Measurements from ENCODE around the gene EXD3.

EXD3 gene

DNA sequence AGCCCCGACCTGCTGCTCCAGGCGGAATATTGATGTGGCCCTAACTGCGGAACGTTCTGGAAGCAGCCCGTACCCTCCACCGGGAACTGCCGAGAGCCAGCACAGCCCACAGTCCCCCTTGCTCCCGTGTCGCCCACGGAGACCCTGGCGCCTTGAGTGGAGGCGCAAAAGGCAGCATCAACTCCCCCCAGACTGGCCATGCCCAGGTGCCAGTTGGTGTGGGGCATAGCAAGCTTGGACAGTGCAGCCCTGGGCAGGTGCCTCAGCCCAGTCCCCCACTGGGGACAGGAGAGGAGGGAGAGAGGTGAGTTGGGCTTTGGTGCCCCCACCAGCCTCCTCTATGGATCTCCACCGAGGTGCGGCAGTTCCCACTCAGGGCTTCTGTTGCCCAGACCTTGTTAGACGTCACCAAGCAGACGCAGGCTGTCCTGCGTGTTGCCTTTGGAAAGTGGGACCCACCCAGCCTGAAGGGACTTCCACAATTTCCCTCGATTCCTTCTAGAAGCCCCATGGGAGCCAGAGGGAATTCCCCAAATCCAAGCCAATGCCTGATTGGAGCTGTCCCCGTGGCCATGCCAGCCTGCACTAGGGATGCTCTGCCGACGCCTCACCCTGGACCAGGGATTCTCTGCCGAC lies 101.1 kb downstream of the EXD3 start:
- DNase-seq (ENCODE audit: extremely low read depth in 1 of 2, low read depth in 1 of 2), result no peak

DNA sequence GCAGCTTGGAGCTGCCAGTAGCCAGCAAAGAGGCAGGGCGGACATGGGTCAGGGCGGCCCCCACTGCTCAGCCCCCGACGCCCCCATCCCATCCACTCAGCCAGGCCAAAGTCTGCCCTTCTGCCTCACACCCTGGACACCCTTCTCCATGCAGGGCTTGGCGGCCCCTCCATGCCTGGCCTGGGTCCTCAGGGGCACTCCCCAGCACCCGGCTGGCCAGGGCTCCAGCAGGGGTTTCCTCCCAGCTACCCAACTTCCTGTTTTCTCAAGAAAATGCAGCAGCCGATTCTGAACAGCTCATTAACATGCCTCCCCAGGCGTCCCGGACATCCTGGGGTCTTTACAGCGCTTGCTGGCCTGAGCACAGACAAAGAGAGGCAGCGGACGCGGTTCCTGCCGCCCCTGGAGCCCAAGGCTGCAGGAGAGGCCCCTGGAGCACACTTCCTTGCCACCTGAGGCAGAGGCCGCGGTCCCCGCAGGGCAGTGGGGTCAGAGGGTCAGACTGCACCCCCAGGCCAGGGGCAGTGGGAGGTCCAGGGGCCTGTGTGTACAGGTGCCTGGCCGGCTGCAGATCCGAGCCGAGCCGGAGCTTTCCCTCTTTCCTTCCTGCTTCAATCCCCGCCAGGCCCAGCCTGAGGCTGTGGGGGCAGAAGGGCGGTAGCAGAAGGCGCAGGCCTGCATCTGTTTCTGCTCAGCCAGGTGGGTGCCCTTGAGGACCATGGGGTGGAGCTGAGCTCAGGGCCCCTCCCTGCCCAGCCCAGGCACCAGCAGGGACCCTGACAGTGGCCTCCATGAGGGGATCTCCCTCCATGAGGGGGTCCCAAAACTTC lies 102.2 kb downstream of the EXD3 start:
- DNase-seq (ENCODE audit: extremely low read depth in 1 of 2, low read depth in 1 of 2), result no peak

GRCh38 chr9:137319739-137320551 lies 103.0 kb downstream of the EXD3 start:
- no peak for DNase-seq (ENCODE audit: extremely low read depth in 1 of 2, low read depth in 1 of 2)

GRCh38 chr9:137319011-137319738 lies 103.8 kb downstream of the EXD3 start:
- DNase-seq (ENCODE audit: extremely low read depth in 1 of 2, low read depth in 1 of 2), result no peak

GRCh38 chr9:137318602-137319001 lies 104.4 kb downstream of the EXD3 start:
- DNase-seq (ENCODE audit: extremely low read depth in 1 of 2, low read depth in 1 of 2), result no peak

GRCh38 chr9:137317718-137318511 lies 105.0 kb downstream of the EXD3 start:
- no peak for DNase-seq (ENCODE audit: extremely low read depth in 1 of 2, low read depth in 1 of 2)

GRCh38 chr9:137317021-137317717 lies 105.8 kb downstream of the EXD3 start:
- DNase-seq (ENCODE audit: extremely low read depth in 1 of 2, low read depth in 1 of 2), result no peak

GRCh38 chr9:137316012-137316981 lies 106.7 kb downstream of the EXD3 start:
- DNase-seq (ENCODE audit: extremely low read depth in 1 of 2, low read depth in 1 of 2), result no peak

DNA sequence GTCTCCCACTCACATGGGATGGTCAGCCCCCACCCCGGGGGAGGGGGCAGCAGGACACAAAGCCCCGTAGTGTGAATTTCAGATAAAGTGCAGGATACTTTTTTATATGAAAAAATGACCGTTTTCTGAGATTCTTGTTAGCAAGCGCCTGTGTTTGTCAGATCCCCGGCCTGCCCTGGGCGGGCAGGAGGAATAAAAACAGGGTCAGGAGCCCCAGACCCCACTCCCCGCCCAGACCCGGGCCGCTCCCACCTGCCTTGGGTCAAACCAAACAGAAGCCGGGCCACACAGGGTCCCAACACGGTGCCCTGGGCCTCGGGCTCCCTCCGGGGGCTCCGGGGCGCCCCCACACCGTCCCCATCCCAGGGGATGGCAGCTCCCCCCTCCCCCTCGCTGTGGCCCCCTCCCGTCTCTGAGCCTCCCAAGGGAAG lies 107.4 kb downstream of the EXD3 start:
- DNase-seq (ENCODE audit: extremely low read depth in 1 of 2, low read depth in 1 of 2), result no peak

DNA sequence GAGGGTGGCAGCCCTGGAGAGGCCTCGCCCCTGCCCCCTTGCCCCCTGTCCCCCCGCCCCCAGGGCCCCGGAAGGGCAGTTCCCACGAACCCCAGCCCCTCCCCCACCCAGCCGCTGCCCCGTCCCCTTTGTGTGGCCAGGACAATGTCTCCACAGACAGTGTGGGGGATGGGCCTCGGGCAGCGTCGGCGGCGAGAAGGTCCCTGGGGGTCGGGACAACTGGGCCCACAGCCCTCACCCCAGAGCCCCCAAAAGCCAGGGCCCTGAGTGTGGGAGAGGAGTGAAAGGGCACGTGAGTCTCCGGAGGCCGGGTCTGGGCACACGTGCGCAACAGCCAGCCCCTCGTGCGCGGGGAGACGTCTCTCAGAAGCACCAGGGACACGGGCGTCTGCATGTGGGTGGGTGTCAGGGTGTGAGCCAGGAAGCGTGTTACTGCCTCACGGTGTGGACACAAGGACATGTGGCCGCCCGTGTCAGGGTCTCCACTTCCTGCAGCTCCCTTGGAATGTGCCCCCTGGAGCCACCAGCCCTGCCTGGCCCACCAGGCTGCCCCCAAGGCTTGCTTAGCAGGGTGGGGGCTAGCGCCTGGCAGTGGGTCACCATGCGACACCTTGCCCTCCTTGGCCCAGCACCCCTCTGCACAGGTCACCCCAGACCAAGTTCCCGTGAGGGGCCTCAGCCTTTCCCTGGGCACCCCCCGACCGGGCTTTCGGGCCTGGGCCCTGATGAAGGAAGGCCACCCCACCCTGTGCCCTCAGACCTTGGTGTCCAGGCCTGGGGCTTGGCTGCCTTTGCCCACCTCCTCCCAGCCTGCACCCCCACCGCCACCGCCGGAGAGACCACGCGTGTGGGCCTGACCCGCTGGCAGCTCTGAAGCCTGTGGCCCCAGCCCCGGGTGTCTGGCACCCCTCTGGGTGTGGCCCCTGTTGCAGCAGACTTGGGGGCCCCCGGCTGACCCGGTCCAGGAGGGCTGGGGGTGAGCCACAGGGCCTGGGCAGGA lies 108.1 kb downstream of the EXD3 start:
- no peak for DNase-seq (ENCODE audit: extremely low read depth in 1 of 2, low read depth in 1 of 2)

- no peak for DNase-seq (ENCODE audit: extremely low read depth in 1 of 2, low read depth in 1 of 2)
Measured at GRCh38 chr9:137313956-137314560, 108.9 kb downstream of the EXD3 start.

GRCh38 chr9:137313326-137313936 lies 109.5 kb downstream of the EXD3 start:
- no peak for DNase-seq (ENCODE audit: extremely low read depth in 1 of 2, low read depth in 1 of 2)

DNA sequence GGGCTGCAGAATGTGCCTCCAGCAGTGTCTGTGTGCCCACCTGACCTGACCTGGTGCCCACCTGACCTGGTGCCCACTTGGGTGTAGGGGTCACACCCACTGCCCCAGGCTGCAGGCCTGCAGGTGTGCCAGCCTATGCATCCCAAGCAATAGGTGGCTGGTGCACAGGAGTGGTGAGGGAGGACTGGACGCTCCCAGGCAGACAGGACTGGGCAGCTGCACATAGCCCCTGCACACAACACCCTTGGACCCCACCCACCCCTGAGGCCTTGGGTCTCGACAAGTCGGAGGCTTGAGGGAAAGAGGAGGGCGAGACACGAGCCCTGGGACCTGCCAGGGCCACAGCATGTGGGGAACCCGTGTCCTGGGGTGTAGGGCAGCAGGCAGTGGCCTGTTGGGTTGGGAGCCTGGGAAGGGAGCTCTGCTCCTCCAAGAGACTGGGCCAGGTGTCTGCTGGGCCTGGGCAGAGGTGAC lies 110.1 kb downstream of the EXD3 start:
- DNase-seq (ENCODE audit: extremely low read depth in 1 of 2, low read depth in 1 of 2), result no peak

DNA sequence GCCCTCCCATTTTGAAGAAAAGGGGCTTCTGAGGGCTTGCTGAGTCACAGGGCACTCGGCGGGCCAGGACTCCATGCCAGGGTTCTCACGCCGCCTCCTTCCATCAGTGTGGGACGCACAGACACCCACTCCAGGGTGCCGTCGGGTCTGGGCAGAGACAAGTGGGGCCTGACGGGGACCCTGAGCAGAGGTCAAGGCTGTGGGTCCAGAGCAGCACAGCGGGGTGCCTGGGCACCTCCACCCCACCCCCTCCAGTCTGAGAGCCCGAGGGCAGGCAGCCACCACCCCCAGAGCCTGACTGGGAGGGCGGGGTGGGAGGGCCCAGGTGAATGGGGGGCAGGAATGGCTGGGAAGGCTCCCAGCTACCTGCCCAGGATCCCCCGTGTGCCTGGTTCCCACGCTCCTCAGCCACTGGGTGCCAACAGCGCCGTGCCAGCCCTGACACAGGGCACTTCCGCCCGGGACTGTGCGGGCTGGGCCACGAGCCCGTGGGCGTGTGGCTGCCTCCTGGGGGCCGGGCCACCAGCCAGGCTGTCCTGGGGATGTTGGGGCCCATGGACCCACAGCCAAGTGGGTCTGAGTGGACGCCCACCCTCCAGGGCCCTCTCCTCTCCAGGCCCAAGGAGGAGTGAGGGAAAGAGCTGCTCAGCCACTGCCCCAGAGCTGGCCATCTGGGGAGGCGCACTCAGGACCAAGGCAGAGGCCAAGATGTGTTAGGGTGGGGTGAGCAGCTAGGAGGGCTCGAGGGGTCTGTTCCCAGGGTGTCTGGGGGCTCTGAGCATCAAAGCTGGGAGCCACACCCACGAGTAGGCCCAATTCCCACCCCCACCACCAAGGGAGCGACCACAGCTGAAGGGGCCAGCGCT lies 110.7 kb downstream of the EXD3 start:
- no peak for DNase-seq (ENCODE audit: extremely low read depth in 1 of 2, low read depth in 1 of 2)

Data from activated CD8-positive, alpha-beta memory T cell treated with anti-CD3 and anti-CD28 coated beads for 1 hour (primary cell).